Spleen (tissue), 11 donors: ENCODE results near the gene NKD1. TPM values are rescaled to one million over a fixed set of nuclear protein-coding genes. Genes with fewer than 3 reads are reported as not detected.

Source experiments
- DNase-seq: peaks from one replicate; pipeline ENCODE4 v3.0.0-alpha.2; 2020
- H3K27ac ChIP-seq, 8 donors: fragments of 200-600 bp; sonication (generic) in 7 of 8; 1 replicate in 4 of 8; 2 replicates in 4 of 8; pipeline versions ENCODE4 v1.5.0 to v1.8.0; 2016 to 2021; ENCODE audit warnings: inconsistent platforms in 4 of 8, mild to moderate bottlenecking in 4 of 8, moderate library complexity in 1 of 8
- H3K27me3 ChIP-seq, 7 donors: fragments of 200-600 bp; sonication (generic) in 6 of 7; replicated peaks in 1 of 7; 1 replicate in 4 of 7; 2 replicates in 3 of 7; pipeline versions ENCODE4 v1.5.0 to v1.8.0; 2016 to 2021; ENCODE audit warnings: inconsistent platforms in 3 of 7, mild to moderate bottlenecking in 1 of 7
- H3K36me3 ChIP-seq, 6 donors: fragments of 200-600 bp; sonication (generic) in 5 of 6; 1 replicate in 4 of 6; 2 replicates in 2 of 6; pipeline versions ENCODE4 v1.5.0 to v1.8.0; 2016 to 2021; ENCODE audit warnings: inconsistent platforms in 2 of 6
- H3K4me1 ChIP-seq, 6 donors: fragments of 200-600 bp; sonication (generic) in 5 of 6; 1 replicate in 3 of 6; 2 replicates in 3 of 6; pipeline versions ENCODE4 v1.5.0 to v1.8.0; 2016 to 2021; ENCODE audit warnings: inconsistent platforms in 3 of 6
- H3K4me3 ChIP-seq, 8 donors: fragments of 200-600 bp; sonication (generic) in 7 of 8; 1 replicate in 4 of 8; 2 replicates in 4 of 8; pipeline versions ENCODE4 v1.5.0 to v1.8.0; 2016 to 2021; ENCODE audit warnings: inconsistent platforms in 4 of 8, mild to moderate bottlenecking in 4 of 8, moderate library complexity in 2 of 8
- H3K9me3 ChIP-seq, 8 donors: fragments of 200-600 bp; sonication (generic) in 7 of 8; 1 replicate in 4 of 8; 2 replicates in 4 of 8; pipeline versions ENCODE4 v1.5.0 to v1.8.0; 2016 to 2021; ENCODE audit warnings: inconsistent platforms in 4 of 8
- CTCF ChIP-seq, 11 experiments: fragments of 200-600 bp in 7 of 11; fragments of 450-650 bp in 4 of 11; sonication (generic) in 4 of 11; IDR thresholded peaks in 8 of 11; conservative IDR thresholded peaks in 3 of 11; 1 replicate in 7 of 11; 2 replicates in 4 of 11; pipeline versions ENCODE4 v1.4.0 to v1.8.0; 2016 to 2021; ENCODE audit warnings: antibody characterized with exemption in 11 of 11, inconsistent platforms in 4 of 11, mild to moderate bottlenecking in 1 of 11
- POLR2A ChIP-seq, 3 donors: fragments of 450-650 bp; IDR thresholded peaks; one replicate each; pipeline ENCODE4 v1.5.1; 2017; ENCODE audit warnings: antibody characterized with exemption in 3 of 3, mild to moderate bottlenecking in 1 of 3
- POLR2AphosphoS5 ChIP-seq, 3 donors: sonication (generic); formaldehyde crosslinking; IDR thresholded peaks; one replicate each; pipeline ENCODE4 v1.5.1; 2017; ENCODE audit warnings: antibody characterized with exemption in 3 of 3
- WGBS, 5 donors: extraction: QIAGEN DNeasy Blood & Tissue Kit in 3 of 5; methylation state at CpG; one replicate each; pipeline versions ENCODE4 v1.1.5 to v1.1.7; 2013 to 2018; 5-methylcytosine and 5-hydroxymethylcytosine counted together
- intact Hi-C: fragments of 100-400 bp; cut with DNase I; formaldehyde crosslinking; loops from one replicate; pipeline ENCODE4 v1.15.0; 2023; ENCODE audit warnings: low total_unique reads
- polyA plus RNA-seq, 3 donors: library from polyadenylated mRNA; stranded (reverse); fragments of 200-250 nt; gene quantifications; one replicate each; pipeline ENCODE4 v1.2.1, GENCODE V29; 2013
- total RNA-seq, 7 donors: library from RNA; depleted of rRNA in 3 of 7; stranded (reverse); fragments of >200 nt in 3 of 7; fragmentation: NEBNext Ultra II Directional in 4 of 7; extraction: Animal tissue kit (Norgen Biotek cat#: 25700) in 4 of 7; gene quantifications; one replicate each; pipeline versions ENCODE4 v1.1.0 to v1.2.1, GENCODE V29; 2016 to 2021
- donor health status: healthy with polysubstance abuse.
- donor health status: DM: no; HTN: no; CAD: no; lungs with moderate emphysema.
- donor health status: DM: no; HTN: no; CAD: no.
- donor health status: Bipolar disorder and iron deficiency.
- donor health status: healthy.
- donor health status: DM: no; HTN: no; CAD: no.
- donor health status: DM: yes; HTN: yes; CAD: no.

Gene NKD1
- total and polyA plus RNA-seq, 10 donors = 0.11 to 15.2 (median 3.6) TPM

- no peak for DNase-seq
- Histone ChIP-seq H3K9me3 (peaks cover 0 to 14% (median 3%) of the 10 kb centered on the region in 8 donors), H3K27me3 (no peaks in the 10 kb centered on the region), H3K4me1 (no peaks in the 10 kb centered on the region), H3K36me3 (no peaks in the 10 kb centered on the region), H3K27ac (no peak overlapping the region), H3K4me3 (no peak overlapping the region)
- intact Hi-C loops = no loop called here
- no peak for TF ChIP-seq POLR2A (IDR thresholded peaks at IDR 0.05)
- TF ChIP-seq POLR2AphosphoS5 (IDR thresholded peaks at IDR 0.05) = no peak
- TF ChIP-seq CTCF (IDR thresholded peaks at IDR 0.05 in 8 of 11, conservative IDR thresholded peaks at IDR 0.05 in 3 of 11) = no peak
- 88 to 93% (median 90%) methylated on average over 13 of the region's 13 CpGs for WGBS, 5 donors
Observed at GRCh38 chr16:50559804-50560514, 11.8 kb downstream of the NKD1 start.

- no peak for TF ChIP-seq CTCF (IDR thresholded peaks at IDR 0.05 in 8 of 11, conservative IDR thresholded peaks at IDR 0.05 in 3 of 11)
- no peak for TF ChIP-seq POLR2AphosphoS5 (IDR thresholded peaks at IDR 0.05)
- TF ChIP-seq POLR2A (IDR thresholded peaks at IDR 0.05) = no peak
- Histone ChIP-seq H3K9me3 (peaks cover 0 to 14% (median 3%) of the 10 kb centered on the region in 8 donors), H3K36me3 (no peaks in the 10 kb centered on the region), H3K4me1 (no peaks in the 10 kb centered on the region), H3K4me3 (no peak overlapping the region), H3K27ac (no peak overlapping the region), H3K27me3 (no peaks in the 10 kb centered on the region)
- intact Hi-C loops = no loop called here
- WGBS, 5 donors = 81 to 90% (median 86%) methylated on average over 4 of the region's 4 CpGs
- no peak for DNase-seq
Observed at GRCh38 chr16:50560903-50561863, 13.0 kb downstream of the NKD1 start.

GRCh38 chr16:50562657-50563056, 14.5 kb downstream of the NKD1 start:
- WGBS, 5 donors = 79 to 96% (median 90%) methylated on average over 7 of the region's 7 CpGs
- H3K4me1 ChIP-seq = no peaks in the 10 kb centered on the region
- TF ChIP-seq POLR2A (IDR thresholded peaks at IDR 0.05) (no peak), CTCF (IDR thresholded peaks at IDR 0.05 in 8 of 11, conservative IDR thresholded peaks at IDR 0.05 in 3 of 11) (no peak), POLR2AphosphoS5 (IDR thresholded peaks at IDR 0.05) (no peak)
- intact Hi-C loops = no loop called here
- H3K9me3 ChIP-seq = peaks cover 0 to 11% (median 3%) of the 10 kb centered on the region in 8 donors
- H3K27me3 ChIP-seq = no peaks in the 10 kb centered on the region
- no peaks in the 10 kb centered on the region for H3K36me3 ChIP-seq
- H3K4me3 ChIP-seq = no peak overlapping the region
- no peak for DNase-seq
- H3K27ac ChIP-seq = no peak overlapping the region

- no peaks in the 10 kb centered on the region for H3K4me1 ChIP-seq
- H3K27me3 ChIP-seq = no peaks in the 10 kb centered on the region
- H3K27ac ChIP-seq = no peak overlapping the region
- no peak for DNase-seq
- peaks cover 0 to 11% (median 3%) of the 10 kb centered on the region in 8 donors for H3K9me3 ChIP-seq
- H3K4me3 ChIP-seq = no peak overlapping the region
- WGBS, 5 donors = 63 to 80% (median 72%) methylated on average over 5 to 6 of the region's 6 CpGs
- H3K36me3 ChIP-seq = no peaks in the 10 kb centered on the region
- TF ChIP-seq POLR2AphosphoS5 (IDR thresholded peaks at IDR 0.05) (no peak), CTCF (IDR thresholded peaks at IDR 0.05 in 8 of 11, conservative IDR thresholded peaks at IDR 0.05 in 3 of 11) (no peak), POLR2A (IDR thresholded peaks at IDR 0.05) (no peak)
- intact Hi-C loops = no loop called here
Observed at GRCh38 chr16:50563989-50564388, 15.8 kb downstream of the NKD1 start.
